SKM-1 (cell line): ENCODE measurements around the gene DAPP1.

Source experiments
- DNase-seq: peaks from one replicate; lab custom pipeline; 2025; ENCODE audit not compliant: unreplicated experiment; lab: John Stamatoyannopoulos, UW

DAPP1 gene

DNA sequence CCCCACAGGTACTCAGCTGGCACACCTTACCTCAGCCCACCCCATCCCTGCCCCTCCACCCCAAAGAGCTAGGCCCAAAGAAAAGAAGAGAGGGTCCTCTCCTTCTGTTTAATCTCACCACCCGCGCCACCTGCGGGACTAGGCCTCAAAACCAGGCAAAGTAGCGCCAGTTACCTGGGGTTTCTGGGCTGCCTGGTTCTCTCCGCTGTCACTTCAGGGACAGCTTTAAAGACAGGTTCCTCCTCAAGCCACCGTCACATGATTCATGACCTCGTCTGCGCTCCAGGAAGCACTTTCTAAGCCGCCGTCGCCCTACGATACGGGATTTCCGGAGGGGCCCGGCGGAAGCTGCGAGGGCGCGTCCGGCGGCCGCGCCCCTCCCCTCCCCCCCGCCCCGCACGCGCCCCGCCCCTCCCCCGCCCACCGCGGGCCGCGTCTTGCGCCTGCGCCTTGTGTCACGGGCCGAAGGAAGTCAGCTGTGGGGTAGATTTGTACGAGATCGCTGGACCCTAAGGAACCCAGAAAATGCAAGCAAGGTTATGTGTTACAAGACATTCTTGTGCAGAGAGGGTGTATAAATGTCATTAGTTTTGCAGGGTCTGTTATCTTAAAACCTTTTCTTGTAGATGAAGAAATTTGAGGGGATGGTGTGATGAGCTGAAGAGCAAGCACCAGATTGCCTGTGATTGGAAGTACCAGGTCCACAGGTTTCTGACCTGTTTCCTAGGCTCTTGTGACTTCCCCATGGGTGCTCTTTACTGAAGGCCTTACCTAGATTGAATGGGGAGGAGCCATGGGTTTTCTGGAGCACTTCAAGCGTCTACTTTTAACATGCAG lies 77.8 kb downstream of the DAPP1 start, which contains the start of gene LAMTOR3:
LAMTOR3 (minus strand) TSS at position 267 of the 837 bp plus-strand sequence. CDS start 464 bp downstream, outside the sequence.
- DNase-seq: peak; percentile 89

- no peak for DNase-seq
These were observed 78.4 kb downstream of the DAPP1 start for GRCh38 chr4:99894998-99895397.

- no peak for DNase-seq
These were observed 98.8 kb downstream of the DAPP1 start for GRCh38 chr4:99915449-99915848.

DNA sequence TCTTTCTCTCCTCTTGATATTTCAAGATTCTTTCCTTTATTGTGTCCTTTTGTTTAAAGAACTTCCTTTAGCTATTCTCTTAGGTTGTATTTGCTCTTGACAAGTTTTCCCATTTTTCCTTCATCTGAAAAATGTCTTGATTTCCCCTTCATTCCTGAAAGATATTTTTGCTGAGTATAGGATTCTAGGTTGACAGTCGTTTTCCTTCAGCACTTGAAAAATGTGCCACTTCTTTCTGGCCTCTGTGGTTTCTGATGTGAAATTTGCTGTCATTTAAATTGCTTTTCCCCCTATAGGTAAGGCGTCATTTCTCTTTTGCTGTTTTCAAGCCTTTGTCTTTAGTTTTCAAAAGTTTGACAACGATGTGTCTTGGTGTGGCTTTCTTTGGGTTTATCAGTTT lies 100.9 kb downstream of the DAPP1 start:
- DNase-seq: no peak

GRCh38 chr4:99918656-99919055 lies 102.0 kb downstream of the DAPP1 start:
- DNase-seq: no peak
